HCT116 (cell line): ENCODE measurements around the gene ADPRHL1. TPM values are rescaled to one million over a fixed set of nuclear protein-coding genes. Genes with fewer than 3 reads are reported as not detected.
A peak's percentile ranks its signal among the peaks of the same experiment; 100 is the strongest.

Source experiments
- ATAC-seq: fragments of 200-7000 bp; cut with Tn5 transposase; 2 replicates; pipeline ENCODE4 v1.9.1; 2020; ENCODE audit warnings: mild to moderate bottlenecking, moderate library complexity
- Bru-seq: library from RNA; stranded (reverse); fragments of 400-500 nt; gene quantifications from one replicate; lab custom pipeline; 2021; lab: Mats Ljungman, UMichigan
- BruChase-seq, 2 experiments: library from RNA; stranded (reverse); fragments of 400-500 nt; gene quantifications; one replicate each; lab custom pipeline; 2021; lab: Mats Ljungman, UMichigan
- BruUV-seq: library from RNA; stranded (reverse); fragments of 400-500 nt; replicated peaks from 2 replicates; lab custom pipeline; 2021; lab: Mats Ljungman, UMichigan
- CTCF ChIA-PET: fragments of 300-600 bp; sonication (Branson Sonifier 250); formaldehyde crosslinking; loops from one replicate; lab custom pipeline; 2021; ENCODE audit warnings: antibody characterized with exemption; lab: Charles Lee
- POLR2A ChIA-PET: fragments of 300-600, 350-600 bp; sonication (Branson Sonifier 250); formaldehyde crosslinking; loops from one replicate; lab custom pipeline; 2021; ENCODE audit warnings: antibody characterized with exemption; lab: Charles Lee
- RAD21 ChIA-PET, 2 experiments: fragments of 300-600 bp; sonication (Branson Sonifier 250); formaldehyde crosslinking; loops; one replicate each; lab custom pipeline; 2023; ENCODE audit warnings: low total read pairs in 2 of 2; ENCODE audit not compliant: uncharacterized antibody in 2 of 2, unreplicated experiment in 2 of 2, low non-redundant PET in 1 of 2; lab: Charles Lee
- DNase-seq: peaks from one replicate; pipeline ENCODE4 v3.0.0-alpha.2; 2010; ENCODE audit warnings: low read depth, low spot score
- H2AFZ ChIP-seq: fragments of 200-600 bp; shearing (Covaris generic), sonication (generic); 2 replicates; pipeline ENCODE4 v1.6.1; 2017; ENCODE audit warnings: low read depth, mixed run types, mixed read lengths, antibody characterized with exemption, low read length; ENCODE audit not compliant: poor library complexity, severe bottlenecking
- H3K27ac ChIP-seq: 2 replicates; pipeline ENCODE4 v1.5.1; 2012; ENCODE audit warnings: low read depth, low read length
- H3K27me3 ChIP-seq: fragments of 200-600 bp; sonication (generic); 2 replicates; pipeline ENCODE4 v1.6.1; 2016; ENCODE audit warnings: mixed run types, low read length, mixed read lengths; ENCODE audit not compliant: insufficient read depth
- H3K36me3 ChIP-seq, 2 experiments: fragments of 200-500 bp in 1 of 2; fragments of 200-600 bp in 1 of 2; sonication (Bioruptor generic) in 1 of 2; sonication (generic) in 1 of 2; 2 replicates each; pipeline versions ENCODE4 v1.5.1 to v1.6.1; 2014 to 2016; ENCODE audit warnings: low read length in 2 of 2, inconsistent platforms in 1 of 2, mixed read lengths in 1 of 2, mixed run types in 1 of 2; ENCODE audit not compliant: insufficient read depth in 2 of 2, control insufficient read depth in 1 of 2
- H3K4me1 ChIP-seq, 2 experiments: fragments of 200-600 bp in 1 of 2; sonication (generic) in 1 of 2; 2 replicates each; pipeline versions ENCODE4 v1.5.1 to v1.6.1; 2012 to 2017; ENCODE audit warnings: low read length in 2 of 2, inconsistent platforms in 1 of 2, mild to moderate bottlenecking in 1 of 2, mixed read lengths in 1 of 2, mixed run types in 1 of 2, moderate library complexity in 1 of 2; ENCODE audit not compliant: insufficient read depth in 2 of 2, control insufficient read depth in 1 of 2
- H3K4me2 ChIP-seq: fragments of 200-600 bp; sonication (generic); 2 replicates; pipeline ENCODE4 v1.6.1; 2017; ENCODE audit warnings: mixed run types, low read length, mixed read lengths
- H3K4me3 ChIP-seq, 2 experiments: fragments of 200-600 bp in 1 of 2; sonication (generic) in 1 of 2; replicated peaks in 1 of 2; 2 replicates each; pipeline ENCODE4 v1.5.1; 2011 to 2016; ENCODE audit warnings: low read length in 2 of 2, control low read depth in 1 of 2, low read depth in 1 of 2, mild to moderate bottlenecking in 1 of 2, mixed read lengths in 1 of 2, mixed run types in 1 of 2
- H3K79me2 ChIP-seq: fragments of 200-600 bp; sonication (generic); 2 replicates; pipeline ENCODE4 v1.6.1; 2017; ENCODE audit warnings: mild to moderate bottlenecking, mixed run types, low read length, moderate library complexity, mixed read lengths; ENCODE audit not compliant: insufficient read depth
- H3K9ac ChIP-seq: fragments of 200-600 bp; sonication (generic); 2 replicates; pipeline ENCODE4 v1.6.1; 2016; ENCODE audit warnings: low read length, mixed read lengths
- H3K9me2 ChIP-seq: fragments of 200-600 bp; sonication (generic), shearing (Covaris generic); 2 replicates; pipeline ENCODE4 v1.6.1; 2017; ENCODE audit warnings: mixed run types, mild to moderate bottlenecking, moderate library complexity; ENCODE audit not compliant: insufficient read depth
- H3K9me3 ChIP-seq, 2 experiments: fragments of 200-500 bp in 1 of 2; fragments of 200-600 bp in 1 of 2; sonication (Bioruptor generic) in 1 of 2; sonication (generic) in 1 of 2; 2 replicates each; pipeline ENCODE4 v1.6.1; 2014 to 2017; ENCODE audit warnings: low read length in 2 of 2, mixed read lengths in 2 of 2, inconsistent platforms in 1 of 2, low read depth in 1 of 2, mild to moderate bottlenecking in 1 of 2, mixed run types in 1 of 2, moderate library complexity in 1 of 2; ENCODE audit not compliant: control insufficient read depth in 1 of 2, insufficient read depth in 1 of 2
- H4K20me1 ChIP-seq: fragments of 200-600 bp; sonication (generic), shearing (Covaris generic); 2 replicates; pipeline ENCODE4 v1.6.1; 2017; ENCODE audit warnings: mixed run types, mild to moderate bottlenecking, moderate library complexity; ENCODE audit not compliant: insufficient read depth
- ELF1 ChIP-seq: IDR thresholded peaks from 2 replicates; pipeline ENCODE4 v1.6.1; 2012; ENCODE audit warnings: low read depth, borderline replicate concordance
- EZH2 ChIP-seq: fragments of 200-600 bp; sonication (generic); IDR thresholded peaks from 2 replicates; pipeline ENCODE4 v1.6.1; 2017; ENCODE audit warnings: antibody characterized with exemption, mixed run types
- EZH2phosphoT487 ChIP-seq: fragments of 200-600 bp; IDR thresholded peaks from 2 replicates; pipeline ENCODE4 v1.6.1; 2018; ENCODE audit warnings: antibody characterized with exemption, borderline replicate concordance
- FOSL1 ChIP-seq: IDR thresholded peaks from 2 replicates; pipeline ENCODE4 v1.6.1; 2012; ENCODE audit warnings: low read depth
- POLR2A ChIP-seq: IDR thresholded peaks from 2 replicates; pipeline ENCODE4 v1.7.0; 2011; ENCODE audit warnings: borderline replicate concordance; ENCODE audit not compliant: insufficient read depth, insufficient read length; ENCODE audit errors: extremely low read depth
- POLR2AphosphoS5 ChIP-seq: IDR thresholded peaks from 2 replicates; pipeline ENCODE4 v1.6.1; 2011; ENCODE audit warnings: mild to moderate bottlenecking, low read depth, low read length, moderate library complexity
- RAD21 ChIP-seq: IDR thresholded peaks from 2 replicates; pipeline ENCODE4 v1.6.1; 2012; ENCODE audit warnings: low read depth, mild to moderate bottlenecking
- SRF ChIP-seq: IDR thresholded peaks from 2 replicates; pipeline ENCODE4 v1.6.1; 2012; ENCODE audit warnings: low read depth
- TCF7L2 ChIP-seq: IDR thresholded peaks from 2 replicates; pipeline ENCODE4 v1.7.0; 2011; ENCODE audit warnings: borderline replicate concordance, inconsistent platforms; ENCODE audit not compliant: insufficient read depth, insufficient read length; ENCODE audit errors: extremely low read depth
- YY1 ChIP-seq: IDR thresholded peaks from 2 replicates; pipeline ENCODE4 v1.6.1; 2011; ENCODE audit warnings: low read length, low read depth, moderate library complexity, mild to moderate bottlenecking; ENCODE audit not compliant: insufficient replicate concordance; ENCODE audit errors: extremely low read depth
- ZFX ChIP-seq: fragments of 450-650 bp; IDR thresholded peaks from 2 replicates; pipeline ENCODE4 v1.6.1; 2017
- intact Hi-C: fragments of 100-400 bp; cut with micrococcal nuclease; formaldehyde crosslinking; loops from 2 replicates; pipeline ENCODE4 v1.10.0; 2022
- long read RNA-seq: library from polyadenylated mRNA; unstranded; transcript quantifications from one replicate; pipeline ENCODE4 v2.0.0, GENCODE V29; 2021; ENCODE audit not compliant: unreplicated experiment
- polyA plus RNA-seq: library from polyadenylated mRNA; unstranded; fragments of >200 nt; gene quantifications from 2 replicates; pipeline ENCODE4 v1.2.1, GENCODE V29; 2012; ENCODE audit warnings: missing spikeins
- total RNA-seq: library from RNA; stranded (reverse); gene quantifications from one replicate; pipeline ENCODE4 v1.2.1, GENCODE V29; 2021; ENCODE audit not compliant: unreplicated experiment
- TF ChIP-seq, protein P1 (sequence below): IDR thresholded peaks from 2 replicates; pipeline ENCODE4 v1.6.1; 2012; ENCODE audit warnings: low read depth
- TF ChIP-seq, protein P2 (sequence below): IDR thresholded peaks from 2 replicates; pipeline ENCODE4 v1.6.1; 2011; ENCODE audit warnings: mild to moderate bottlenecking, low read length, moderate library complexity; ENCODE audit not compliant: insufficient replicate concordance; ENCODE audit errors: extremely low read depth
- TF ChIP-seq, protein P3 (sequence below): IDR thresholded peaks from 2 replicates; pipeline ENCODE4 v1.6.1; 2012

The ADPRHL1 gene
- total RNA-seq, result 12.6 TPM
- polyA plus RNA-seq, result 11.4 and 11.8 TPM in 2 replicates
- Bru-seq, nascent RNA, result percentile 33 among the genes with signal in this experiment
- percentile 46 among the genes with signal in this experiment for BruChase-seq, experiment 1, labeled RNA remaining after a 6-hour chase
- percentile 35 among the genes with signal in this experiment for BruChase-seq, experiment 2, labeled RNA remaining after a 2-hour chase
- long read RNA-seq, transcript ADPRHL1-201 (7 exons, 1,877 nt), result major isoform, 14 of 27 reads
- long read RNA-seq, partial matches to known transcripts, result 4 of 27 reads
- long read RNA-seq, other reads (novel, unspliced or antisense), result 9 of 27 reads

- no peak for DNase-seq
- H3K27me3 ChIP-seq, result no peaks in the 10 kb centered on the region
- no peaks in the 10 kb centered on the region for H3K9me3 ChIP-seq
- BruUV-seq, result no TSS peak
- H3K9ac ChIP-seq, result no peak within 1 kb of the TSS
- ATAC-seq, result no peak
- no peak within 1 kb of the TSS for H3K4me2 ChIP-seq
- peaks cover 3 to 17% of the 10 kb centered on the region in 2 experiments for H3K4me1 ChIP-seq
- H3K4me3 ChIP-seq, result no peak within 1 kb of the TSS
- TF ChIP-seq, protein P1, sequence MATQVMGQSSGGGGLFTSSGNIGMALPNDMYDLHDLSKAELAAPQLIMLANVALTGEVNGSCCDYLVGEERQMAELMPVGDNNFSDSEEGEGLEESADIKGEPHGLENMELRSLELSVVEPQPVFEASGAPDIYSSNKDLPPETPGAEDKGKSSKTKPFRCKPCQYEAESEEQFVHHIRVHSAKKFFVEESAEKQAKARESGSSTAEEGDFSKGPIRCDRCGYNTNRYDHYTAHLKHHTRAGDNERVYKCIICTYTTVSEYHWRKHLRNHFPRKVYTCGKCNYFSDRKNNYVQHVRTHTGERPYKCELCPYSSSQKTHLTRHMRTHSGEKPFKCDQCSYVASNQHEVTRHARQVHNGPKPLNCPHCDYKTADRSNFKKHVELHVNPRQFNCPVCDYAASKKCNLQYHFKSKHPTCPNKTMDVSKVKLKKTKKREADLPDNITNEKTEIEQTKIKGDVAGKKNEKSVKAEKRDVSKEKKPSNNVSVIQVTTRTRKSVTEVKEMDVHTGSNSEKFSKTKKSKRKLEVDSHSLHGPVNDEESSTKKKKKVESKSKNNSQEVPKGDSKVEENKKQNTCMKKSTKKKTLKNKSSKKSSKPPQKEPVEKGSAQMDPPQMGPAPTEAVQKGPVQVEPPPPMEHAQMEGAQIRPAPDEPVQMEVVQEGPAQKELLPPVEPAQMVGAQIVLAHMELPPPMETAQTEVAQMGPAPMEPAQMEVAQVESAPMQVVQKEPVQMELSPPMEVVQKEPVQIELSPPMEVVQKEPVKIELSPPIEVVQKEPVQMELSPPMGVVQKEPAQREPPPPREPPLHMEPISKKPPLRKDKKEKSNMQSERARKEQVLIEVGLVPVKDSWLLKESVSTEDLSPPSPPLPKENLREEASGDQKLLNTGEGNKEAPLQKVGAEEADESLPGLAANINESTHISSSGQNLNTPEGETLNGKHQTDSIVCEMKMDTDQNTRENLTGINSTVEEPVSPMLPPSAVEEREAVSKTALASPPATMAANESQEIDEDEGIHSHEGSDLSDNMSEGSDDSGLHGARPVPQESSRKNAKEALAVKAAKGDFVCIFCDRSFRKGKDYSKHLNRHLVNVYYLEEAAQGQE, result no peak
- TF ChIP-seq, protein P2, sequence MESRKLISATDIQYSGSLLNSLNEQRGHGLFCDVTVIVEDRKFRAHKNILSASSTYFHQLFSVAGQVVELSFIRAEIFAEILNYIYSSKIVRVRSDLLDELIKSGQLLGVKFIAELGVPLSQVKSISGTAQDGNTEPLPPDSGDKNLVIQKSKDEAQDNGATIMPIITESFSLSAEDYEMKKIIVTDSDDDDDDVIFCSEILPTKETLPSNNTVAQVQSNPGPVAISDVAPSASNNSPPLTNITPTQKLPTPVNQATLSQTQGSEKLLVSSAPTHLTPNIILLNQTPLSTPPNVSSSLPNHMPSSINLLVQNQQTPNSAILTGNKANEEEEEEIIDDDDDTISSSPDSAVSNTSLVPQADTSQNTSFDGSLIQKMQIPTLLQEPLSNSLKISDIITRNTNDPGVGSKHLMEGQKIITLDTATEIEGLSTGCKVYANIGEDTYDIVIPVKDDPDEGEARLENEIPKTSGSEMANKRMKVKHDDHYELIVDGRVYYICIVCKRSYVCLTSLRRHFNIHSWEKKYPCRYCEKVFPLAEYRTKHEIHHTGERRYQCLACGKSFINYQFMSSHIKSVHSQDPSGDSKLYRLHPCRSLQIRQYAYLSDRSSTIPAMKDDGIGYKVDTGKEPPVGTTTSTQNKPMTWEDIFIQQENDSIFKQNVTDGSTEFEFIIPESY, result no peak
- TF ChIP-seq EZH2 (no peak), EZH2phosphoT487 (no peak), ZFX (no peak), ELF1 (no peak), FOSL1 (no peak), POLR2AphosphoS5 (no peak), TCF7L2 (no peak), RAD21 (no peak), POLR2A (no peak), YY1 (no peak), SRF (no peak)
- TF ChIP-seq, protein P3, sequence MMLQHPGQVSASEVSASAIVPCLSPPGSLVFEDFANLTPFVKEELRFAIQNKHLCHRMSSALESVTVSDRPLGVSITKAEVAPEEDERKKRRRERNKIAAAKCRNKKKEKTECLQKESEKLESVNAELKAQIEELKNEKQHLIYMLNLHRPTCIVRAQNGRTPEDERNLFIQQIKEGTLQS, result no peak
- CTCF ChIA-PET, result interaction anchor here (0.9 kb wide), 1 partner anchor 11 kb away, joined by 4 read pairs; no protein-coding TSS in a partner anchor
- no peak within 1 kb of the TSS for H3K27ac ChIP-seq
- no peaks in the 10 kb centered on the region for H4K20me1 ChIP-seq
- RAD21 ChIA-PET, result no interaction called here
- H3K79me2 ChIP-seq, result peaks cover 6% of the 10 kb centered on the region
- no peak within 1 kb of the TSS for H2AFZ ChIP-seq
- intact Hi-C loops, result no loop called here
- POLR2A ChIA-PET, result interaction anchor here (0.6 kb wide), 1 partner anchor 389 kb away, joined by 3 read pairs; no protein-coding TSS in a partner anchor
- no peaks in the 10 kb centered on the region for H3K9me2 ChIP-seq
- peaks cover 4 to 9% of the 10 kb centered on the region in 2 experiments; a peak in 2 of 4 replicates for H3K36me3 ChIP-seq
These were observed at the start of gene ADPRHL1 for GRCh38 chr13:113452942-113453901. Gene ADPRHL1, minus strand, starts transcription at chr13:113453488. Its CDS starts 51 bp downstream, at chr13:113453437.
